ENCODE measurements around the gene AKAP5. TPM values are rescaled to one million over a fixed set of nuclear protein-coding genes. Genes with fewer than 3 reads are reported as not detected.
A peak's percentile ranks its signal among the peaks of the same experiment; 100 is the strongest.

Gene AKAP5
- polyA plus RNA-seq, 3 donors, result not detected

GRCh38 chr14:64417055-64417770, 48.1 kb upstream of the AKAP5 start:
- Histone ChIP-seq H3K9ac (ENCODE audit: insufficient read depth, low read length, poor library complexity, severe bottlenecking) (no peak overlapping the region), H3K36me3 (replicated peaks in 1 of 2; ENCODE audit: control insufficient read depth in 1 of 2, insufficient read depth in 2 of 2, low read length in 2 of 2) (peaks cover 46 to 83% of the 10 kb centered on the region in 2 donors), H4K20me1 (ENCODE audit: insufficient read depth, low read length) (no peaks in the 10 kb centered on the region), H3K4me2 (replicated peaks; ENCODE audit: extremely low read depth, low read length, poor library complexity, severe bottlenecking) (no peak overlapping the region), H3K4me1 (ENCODE audit: control insufficient read depth in 1 of 2, insufficient read depth in 2 of 2, low read length in 2 of 2) (no peaks in the 10 kb centered on the region), H3K4me3 (replicated peaks in 1 of 3; ENCODE audit: low read depth in 2 of 3, low read length in 3 of 3) (no peak overlapping the region), H3K79me2 (ENCODE audit: insufficient read depth, low read length) (no peaks in the 10 kb centered on the region), H2AFZ (ENCODE audit: insufficient read depth, low read depth, low read length, poor library complexity, severe bottlenecking) (no peak overlapping the region), H3K9me3 (replicated peaks in 1 of 2; ENCODE audit: control insufficient read depth in 1 of 2, insufficient read depth in 1 of 2, low read length in 2 of 2) (no peaks in the 10 kb centered on the region), H3K27me3 (ENCODE audit: control insufficient read depth in 2 of 2, insufficient read depth in 2 of 2, low read length in 2 of 2) (no peaks in the 10 kb centered on the region), H3K27ac (ENCODE audit: low read depth in 1 of 2, low read length in 2 of 2) (peak overlapping the region in 1 of 2 donors; percentile 24)
- H3K4me3 Mint-ChIP-seq, result no peak overlapping the region
- peaks cover 76 to 84% of the 10 kb centered on the region in 2 donors for H3K36me3 Mint-ChIP-seq
- WGBS (ENCODE audit: insufficient coverage), result 100% methylated on average over 1 of the region's 5 CpGs
- H3K27ac Mint-ChIP-seq, result peak overlapping the region in 2 of 7 donors; percentile 8 to 31
- no peaks in the 10 kb centered on the region for H3K9me3 Mint-ChIP-seq
- intact Hi-C loops (cut with micrococcal nuclease), result no loop called here
- H3K4me1 Mint-ChIP-seq, result no peaks in the 10 kb centered on the region
- H3K27me3 Mint-ChIP-seq (ENCODE audit: low read depth in 3 of 3), result peaks cover 0 to 2% (median 0%) of the 10 kb centered on the region in 3 donors
- no peak for TF ChIP-seq CTCF (IDR thresholded peaks at IDR 0.05)
- no peak for DNase-seq

DNA sequence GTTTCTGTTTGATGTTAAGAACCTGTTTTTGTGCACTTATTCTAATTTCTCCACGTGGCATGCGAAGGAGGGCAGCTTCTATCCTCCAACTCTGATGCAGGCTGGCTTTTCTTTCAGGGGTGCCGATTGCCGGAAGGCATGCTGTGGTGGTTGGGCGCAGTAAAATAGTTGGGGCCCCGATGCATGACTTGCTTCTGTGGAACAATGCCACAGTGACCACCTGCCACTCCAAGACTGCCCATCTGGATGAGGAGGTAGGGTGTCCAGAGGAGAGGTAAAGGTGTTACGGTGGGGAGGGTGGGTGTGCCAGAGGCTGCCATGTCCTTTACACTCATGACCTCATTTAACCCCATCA, 47.6 kb upstream of the AKAP5 start:
- intact Hi-C loops (cut with micrococcal nuclease), result no loop called here

More for the DNA sequence above, 47.6 kb upstream of the AKAP5 start:
- Mint-ChIP-seq H3K9me3 (no peaks in the 10 kb centered on the region), H3K27me3 (ENCODE audit: low read depth in 3 of 3) (peaks cover 0 to 2% (median 0%) of the 10 kb centered on the region in 3 donors), H3K4me3 (no peak overlapping the region), H3K4me1 (no peaks in the 10 kb centered on the region), H3K27ac (peak overlapping the region in 1 of 7 donors; percentile 2), H3K36me3 (peaks cover 78 to 84% of the 10 kb centered on the region in 2 donors)
- no peaks in the 10 kb centered on the region for H4K20me1 ChIP-seq (ENCODE audit: insufficient read depth, low read length)
- no peaks in the 10 kb centered on the region for H3K27me3 ChIP-seq (ENCODE audit: control insufficient read depth in 2 of 2, insufficient read depth in 2 of 2, low read length in 2 of 2)
- no peak overlapping the region for H3K27ac ChIP-seq (ENCODE audit: low read depth in 1 of 2, low read length in 2 of 2)
- 100% methylated on average over 2 of the region's 7 CpGs for WGBS (ENCODE audit: insufficient coverage)
- H3K9me3 ChIP-seq (replicated peaks in 1 of 2; ENCODE audit: control insufficient read depth in 1 of 2, insufficient read depth in 1 of 2, low read length in 2 of 2), result no peaks in the 10 kb centered on the region
- H2AFZ ChIP-seq (ENCODE audit: insufficient read depth, low read depth, low read length, poor library complexity, severe bottlenecking), result no peak overlapping the region
- H3K4me2 ChIP-seq (replicated peaks; ENCODE audit: extremely low read depth, low read length, poor library complexity, severe bottlenecking), result no peak overlapping the region
- no peak overlapping the region for H3K9ac ChIP-seq (ENCODE audit: insufficient read depth, low read length, poor library complexity, severe bottlenecking)
- H3K4me3 ChIP-seq (replicated peaks in 1 of 3; ENCODE audit: low read depth in 2 of 3, low read length in 3 of 3), result no peak overlapping the region
- no peak for TF ChIP-seq CTCF (IDR thresholded peaks at IDR 0.05)
- no peaks in the 10 kb centered on the region for H3K4me1 ChIP-seq (ENCODE audit: control insufficient read depth in 1 of 2, insufficient read depth in 2 of 2, low read length in 2 of 2)
- H3K36me3 ChIP-seq (replicated peaks in 1 of 2; ENCODE audit: control insufficient read depth in 1 of 2, insufficient read depth in 2 of 2, low read length in 2 of 2), result peaks cover 48 to 83% of the 10 kb centered on the region in 2 donors
- no peak for DNase-seq
- no peaks in the 10 kb centered on the region for H3K79me2 ChIP-seq (ENCODE audit: insufficient read depth, low read length)
